ENCODE measurements around the gene GALNTL6.

The GALNTL6 gene

DNA sequence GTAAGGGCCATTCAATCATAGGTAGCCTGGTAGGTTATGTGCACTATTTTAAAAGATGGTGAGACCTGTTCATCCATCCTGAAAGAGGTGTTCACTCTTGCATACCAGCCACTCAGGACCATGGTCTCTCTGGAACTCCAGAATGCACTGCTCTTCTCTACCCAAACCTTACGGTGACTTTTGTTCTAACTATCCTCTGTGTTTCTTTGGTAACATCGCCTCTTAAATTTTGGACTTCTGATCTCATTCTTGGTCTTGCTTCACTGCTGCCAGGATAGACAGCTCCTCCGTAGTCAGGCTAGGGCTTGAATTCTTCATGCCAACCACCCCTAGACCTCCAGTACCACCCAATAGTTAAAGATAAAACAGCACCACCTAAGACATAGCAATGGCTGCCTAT is 1009.1 kb downstream of the GALNTL6 start:
- no peak for DNase-seq
- Histone ChIP-seq H3K36me3 (no peaks in the 10 kb centered on the region), H3K4me1 (peaks cover 7% of the 10 kb centered on the region; the same call in 1 of the 2 replicates), H3K4me3 (ENCODE audit: low read depth, low read length) (no peak overlapping the region), H3K9me3 (no peaks in the 10 kb centered on the region), H3K27me3 (no peaks in the 10 kb centered on the region)
- TF ChIP-seq, protein P1, sequence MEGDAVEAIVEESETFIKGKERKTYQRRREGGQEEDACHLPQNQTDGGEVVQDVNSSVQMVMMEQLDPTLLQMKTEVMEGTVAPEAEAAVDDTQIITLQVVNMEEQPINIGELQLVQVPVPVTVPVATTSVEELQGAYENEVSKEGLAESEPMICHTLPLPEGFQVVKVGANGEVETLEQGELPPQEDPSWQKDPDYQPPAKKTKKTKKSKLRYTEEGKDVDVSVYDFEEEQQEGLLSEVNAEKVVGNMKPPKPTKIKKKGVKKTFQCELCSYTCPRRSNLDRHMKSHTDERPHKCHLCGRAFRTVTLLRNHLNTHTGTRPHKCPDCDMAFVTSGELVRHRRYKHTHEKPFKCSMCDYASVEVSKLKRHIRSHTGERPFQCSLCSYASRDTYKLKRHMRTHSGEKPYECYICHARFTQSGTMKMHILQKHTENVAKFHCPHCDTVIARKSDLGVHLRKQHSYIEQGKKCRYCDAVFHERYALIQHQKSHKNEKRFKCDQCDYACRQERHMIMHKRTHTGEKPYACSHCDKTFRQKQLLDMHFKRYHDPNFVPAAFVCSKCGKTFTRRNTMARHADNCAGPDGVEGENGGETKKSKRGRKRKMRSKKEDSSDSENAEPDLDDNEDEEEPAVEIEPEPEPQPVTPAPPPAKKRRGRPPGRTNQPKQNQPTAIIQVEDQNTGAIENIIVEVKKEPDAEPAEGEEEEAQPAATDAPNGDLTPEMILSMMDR (IDR thresholded peaks at IDR 0.05; ENCODE audit: low read depth, low read length): no peak

DNA sequence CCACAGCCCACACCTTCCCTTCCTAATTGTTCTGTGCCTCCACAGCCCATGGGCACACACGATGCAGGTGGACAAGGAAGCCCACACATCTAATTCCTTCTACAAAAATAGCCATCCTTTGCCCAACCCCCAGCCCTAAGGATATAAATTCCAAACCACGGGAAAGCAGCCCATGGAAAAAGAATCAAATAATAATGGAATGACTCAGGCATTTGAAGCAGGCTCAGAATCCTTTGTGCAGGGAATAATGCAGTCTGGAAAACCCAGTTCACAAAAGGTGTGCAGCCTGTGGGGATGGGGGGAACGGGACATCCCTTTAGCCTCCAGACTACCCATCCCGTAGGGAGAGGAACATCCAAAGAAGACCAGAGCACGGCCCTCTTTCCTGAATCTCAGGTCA is 1013.1 kb downstream of the GALNTL6 start:
- Histone ChIP-seq H3K9me3 (no peaks in the 10 kb centered on the region), H3K4me3 (ENCODE audit: low read depth, low read length) (no peak overlapping the region), H3K36me3 (no peaks in the 10 kb centered on the region), H3K27me3 (no peaks in the 10 kb centered on the region), H3K4me1 (0 out of 2 replicates have a peak, but pooled peaks cover 1% of the 10 kb centered on the region)
- TF ChIP-seq, protein P1 (IDR thresholded peaks at IDR 0.05; ENCODE audit: low read depth, low read length): no peak
- DNase-seq: no peak

DNA sequence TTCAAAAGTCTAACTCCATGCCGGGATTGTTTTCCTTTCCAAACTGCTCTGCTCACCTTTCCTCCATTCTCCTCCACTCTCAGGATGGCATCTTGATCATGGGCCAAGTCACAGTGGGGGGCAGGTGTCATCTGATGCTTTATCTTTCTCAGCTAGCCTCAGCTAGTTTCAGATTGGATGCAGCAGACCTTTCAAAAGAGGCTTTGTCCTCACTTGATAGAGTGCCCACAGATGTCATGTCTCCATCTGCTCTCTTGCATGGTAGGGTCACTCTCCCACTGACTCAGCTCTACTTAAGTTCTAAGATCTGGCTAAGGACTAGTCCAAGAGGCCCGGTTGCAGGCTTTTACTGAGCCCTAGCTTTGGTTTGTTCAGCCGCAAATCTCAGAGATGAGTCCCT is 1013.7 kb downstream of the GALNTL6 start:
- Histone ChIP-seq H3K9me3 (no peaks in the 10 kb centered on the region), H3K4me1 (no peaks in the 10 kb centered on the region), H3K36me3 (no peaks in the 10 kb centered on the region), H3K4me3 (ENCODE audit: low read depth, low read length) (no peak overlapping the region), H3K27me3 (no peaks in the 10 kb centered on the region)
- TF ChIP-seq, protein P1 (IDR thresholded peaks at IDR 0.05; ENCODE audit: low read depth, low read length): no peak
- no peak for DNase-seq

DNA sequence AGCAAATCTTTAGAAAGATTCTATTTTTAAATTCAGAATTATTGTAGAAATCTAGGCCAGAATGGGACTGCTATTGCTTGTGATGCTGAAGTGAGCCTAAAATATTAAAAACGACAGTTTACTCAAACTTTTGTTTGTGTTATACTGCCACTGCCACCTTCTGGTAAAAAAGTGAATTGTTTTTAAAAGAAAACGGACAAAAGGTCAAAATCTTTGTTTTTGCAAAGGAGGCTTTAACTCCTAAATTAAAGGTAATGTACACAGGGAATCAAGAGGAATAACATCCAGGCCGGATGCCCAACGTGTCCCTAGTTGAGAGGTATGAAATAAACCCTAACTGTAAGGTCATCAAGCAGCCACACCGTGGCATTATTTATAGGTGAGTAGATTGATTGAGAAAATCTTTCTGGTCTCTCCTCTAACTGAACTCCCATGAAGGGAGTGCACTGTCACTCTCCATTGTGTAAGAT is 1017.1 kb downstream of the GALNTL6 start:
- Histone ChIP-seq H3K4me1 (no peaks in the 10 kb centered on the region), H3K27me3 (no peaks in the 10 kb centered on the region), H3K4me3 (ENCODE audit: low read depth, low read length) (no peak overlapping the region), H3K36me3 (no peaks in the 10 kb centered on the region), H3K9me3 (no peaks in the 10 kb centered on the region)
- DNase-seq: no peak
- TF ChIP-seq, protein P1 (IDR thresholded peaks at IDR 0.05; ENCODE audit: low read depth, low read length): peak; percentile 36

DNA sequence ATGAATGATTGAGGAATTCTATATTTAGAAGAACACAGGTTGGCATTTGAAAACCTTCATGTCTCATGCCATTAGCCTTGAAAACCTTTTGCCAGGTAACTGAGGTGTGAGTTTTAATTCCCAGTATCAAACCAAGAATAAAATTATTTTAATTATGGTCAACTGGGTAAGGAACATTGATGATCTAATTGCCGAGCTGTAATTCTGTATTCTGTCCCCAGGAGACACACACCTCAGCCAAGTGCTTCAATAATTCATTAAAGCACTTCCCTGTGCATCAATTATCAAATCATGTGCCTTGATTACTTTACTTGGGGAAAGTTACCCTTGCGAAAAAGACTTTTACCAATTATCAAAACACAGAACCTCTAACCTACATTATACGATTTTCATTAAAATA is 1023.5 kb downstream of the GALNTL6 start:
- Histone ChIP-seq H3K4me1 (no peaks in the 10 kb centered on the region), H3K9me3 (no peaks in the 10 kb centered on the region), H3K36me3 (no peaks in the 10 kb centered on the region), H3K4me3 (ENCODE audit: low read depth, low read length) (no peak overlapping the region), H3K27me3 (no peaks in the 10 kb centered on the region)
- TF ChIP-seq, protein P1 (IDR thresholded peaks at IDR 0.05; ENCODE audit: low read depth, low read length): no peak
- DNase-seq: no peak

DNA sequence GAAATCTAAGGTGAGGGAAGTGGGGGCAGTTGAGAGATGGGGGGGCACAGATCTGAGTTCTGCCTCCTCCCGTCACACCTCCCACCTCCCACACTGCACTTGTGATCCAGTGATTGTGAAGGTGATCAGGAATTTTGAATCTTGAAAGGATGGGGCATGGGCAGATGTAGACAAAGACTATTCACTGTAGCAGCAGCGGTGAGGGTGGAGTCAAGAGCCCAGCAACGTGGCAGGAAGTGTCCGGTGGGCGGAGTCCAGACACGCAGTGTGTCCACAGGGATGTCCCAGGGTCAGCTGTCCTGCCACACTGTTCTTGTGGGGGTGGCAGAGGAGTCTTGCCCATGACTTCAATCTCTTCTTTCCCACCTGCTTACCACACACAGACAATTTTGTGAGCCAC is 1024.9 kb downstream of the GALNTL6 start:
- no peaks in the 10 kb centered on the region for H3K36me3 ChIP-seq
- H3K4me1 ChIP-seq: no peaks in the 10 kb centered on the region
- no peak for DNase-seq
- no peaks in the 10 kb centered on the region for H3K27me3 ChIP-seq
- no peak overlapping the region for H3K4me3 ChIP-seq (ENCODE audit: low read depth, low read length)
- TF ChIP-seq, protein P1 (IDR thresholded peaks at IDR 0.05; ENCODE audit: low read depth, low read length): no peak
- no peaks in the 10 kb centered on the region for H3K9me3 ChIP-seq

Measured in BE2C (cell line).